ENCODE data around the gene NPAS3.

Gene NPAS3

DNA sequence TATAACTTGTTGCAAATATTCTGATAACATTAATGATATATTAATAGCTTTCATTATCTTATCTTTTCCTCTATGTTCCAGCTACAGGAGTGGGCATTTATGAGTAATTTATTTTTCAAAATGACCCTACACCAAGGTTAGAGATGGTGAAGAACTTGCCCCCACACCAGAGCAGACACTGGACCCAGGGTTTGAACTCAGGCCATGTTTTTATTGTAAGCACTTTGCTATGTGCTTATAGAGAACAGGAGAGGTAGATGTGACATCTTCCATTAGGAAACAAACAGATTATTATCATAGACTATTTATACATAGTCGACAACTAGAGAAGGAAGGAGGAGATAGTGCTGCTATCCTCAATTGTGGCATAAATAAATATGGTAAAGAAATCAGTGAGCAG is 747.0 kb downstream of the NPAS3 start:
- Mint-ChIP-seq H3K4me1 (ENCODE audit: low read depth) (no peaks in the 10 kb centered on the region), H3K27ac (no peak overlapping the region), H3K36me3 (ENCODE audit: low read depth) (no peaks in the 10 kb centered on the region), H3K9me3 (no peaks in the 10 kb centered on the region), H3K27me3 (no peaks in the 10 kb centered on the region), H3K4me3 (no peak overlapping the region)
- DNase-seq = no peak

DNA sequence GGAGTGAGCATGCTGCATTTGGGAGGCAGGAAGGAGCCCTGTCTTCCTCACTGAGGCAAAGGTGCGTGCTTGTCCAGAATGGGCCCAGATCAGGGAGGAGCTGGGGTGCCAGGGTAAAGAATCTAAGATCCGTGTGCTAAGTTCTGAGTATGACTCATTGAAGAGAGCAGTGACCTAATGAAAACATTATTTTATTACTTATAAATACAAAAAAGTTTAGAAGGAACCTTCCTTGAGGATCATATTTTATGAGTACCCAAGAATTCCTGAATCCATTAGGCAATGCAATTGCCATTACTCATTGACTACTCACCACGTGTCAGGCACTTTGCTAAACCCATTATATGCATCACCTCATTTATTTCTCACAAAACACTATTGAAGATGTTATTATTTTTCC is 747.5 kb downstream of the NPAS3 start:
- Mint-ChIP-seq H3K4me1 (ENCODE audit: low read depth) (no peaks in the 10 kb centered on the region), H3K27ac (no peak overlapping the region), H3K27me3 (no peaks in the 10 kb centered on the region), H3K36me3 (ENCODE audit: low read depth) (no peaks in the 10 kb centered on the region), H3K9me3 (no peaks in the 10 kb centered on the region), H3K4me3 (no peak overlapping the region)
- no peak for DNase-seq

DNA sequence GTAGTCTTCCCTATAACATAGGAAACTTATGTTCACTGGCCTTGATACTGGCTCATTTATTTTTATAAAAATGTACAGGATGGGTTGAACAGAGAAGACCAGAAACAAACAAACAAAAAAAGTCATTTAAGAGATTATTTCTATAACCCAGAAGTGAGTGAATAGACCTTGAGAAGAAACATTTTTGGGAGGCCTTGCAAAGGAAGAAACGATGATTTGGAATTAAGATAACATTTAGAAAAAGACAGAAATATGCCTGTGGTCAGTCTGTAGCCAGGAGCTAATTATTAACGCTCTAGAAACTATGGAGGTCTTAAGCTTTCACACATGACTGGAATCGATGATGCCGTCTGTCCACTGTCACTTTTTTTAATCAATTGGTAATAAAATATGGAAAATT is 748.2 kb downstream of the NPAS3 start:
- H3K27me3 Mint-ChIP-seq = no peaks in the 10 kb centered on the region
- H3K36me3 Mint-ChIP-seq (ENCODE audit: low read depth) = no peaks in the 10 kb centered on the region
- no peak for DNase-seq
- H3K9me3 Mint-ChIP-seq = peaks cover 1% of the 10 kb centered on the region
- no peak overlapping the region for H3K4me3 Mint-ChIP-seq
- H3K4me1 Mint-ChIP-seq (ENCODE audit: low read depth) = no peaks in the 10 kb centered on the region
- no peak overlapping the region for H3K27ac Mint-ChIP-seq

DNA sequence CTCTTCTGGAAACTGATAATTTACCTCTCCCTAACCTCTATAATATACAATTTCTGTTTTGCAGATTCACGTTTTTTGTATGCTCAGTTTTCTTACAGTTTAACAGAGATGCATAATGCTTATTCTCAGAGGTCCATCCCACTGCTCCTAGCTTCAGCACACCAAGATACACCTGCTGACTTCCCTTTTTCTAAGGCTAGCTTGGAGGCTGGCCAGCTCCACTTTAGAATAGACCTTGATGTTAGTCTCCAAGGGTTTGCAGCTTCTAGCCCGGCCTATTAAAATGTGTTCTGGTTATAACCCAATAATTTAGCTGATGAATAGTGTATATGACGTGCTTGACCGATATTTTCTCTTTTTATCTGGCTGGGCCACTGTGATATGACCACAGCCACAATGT is 751.0 kb downstream of the NPAS3 start:
- Mint-ChIP-seq H3K4me3 (no peak overlapping the region), H3K4me1 (ENCODE audit: low read depth) (no peaks in the 10 kb centered on the region), H3K36me3 (ENCODE audit: low read depth) (no peaks in the 10 kb centered on the region), H3K27me3 (peaks cover 4% of the 10 kb centered on the region), H3K9me3 (peaks cover 1% of the 10 kb centered on the region), H3K27ac (no peak overlapping the region)
- DNase-seq = no peak

DNA sequence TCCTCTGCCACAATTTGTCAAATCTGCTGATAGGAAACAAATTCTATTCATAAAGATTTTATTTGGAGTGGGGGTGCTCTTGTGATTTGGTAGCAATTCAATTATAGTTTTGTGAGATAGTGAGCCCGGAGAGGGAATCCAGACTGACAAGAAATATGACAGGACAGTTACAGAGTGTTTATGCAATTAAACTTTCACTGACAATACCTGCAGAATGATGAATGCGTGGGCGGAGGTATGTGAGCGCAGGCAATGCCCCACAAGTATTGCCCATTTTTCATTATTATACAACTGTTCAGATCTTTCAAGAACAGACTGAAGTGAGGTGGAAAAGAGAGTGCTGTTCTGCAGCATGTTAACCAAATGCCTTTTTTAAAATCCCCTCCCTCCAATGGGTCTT is 753.2 kb downstream of the NPAS3 start:
- no peaks in the 10 kb centered on the region for H3K36me3 Mint-ChIP-seq (ENCODE audit: low read depth)
- H3K4me1 Mint-ChIP-seq (ENCODE audit: low read depth) = no peaks in the 10 kb centered on the region
- peaks cover 4% of the 10 kb centered on the region for H3K27me3 Mint-ChIP-seq
- no peak overlapping the region for H3K27ac Mint-ChIP-seq
- peaks cover 1% of the 10 kb centered on the region for H3K9me3 Mint-ChIP-seq
- H3K4me3 Mint-ChIP-seq = no peak overlapping the region
- DNase-seq = no peak

DNA sequence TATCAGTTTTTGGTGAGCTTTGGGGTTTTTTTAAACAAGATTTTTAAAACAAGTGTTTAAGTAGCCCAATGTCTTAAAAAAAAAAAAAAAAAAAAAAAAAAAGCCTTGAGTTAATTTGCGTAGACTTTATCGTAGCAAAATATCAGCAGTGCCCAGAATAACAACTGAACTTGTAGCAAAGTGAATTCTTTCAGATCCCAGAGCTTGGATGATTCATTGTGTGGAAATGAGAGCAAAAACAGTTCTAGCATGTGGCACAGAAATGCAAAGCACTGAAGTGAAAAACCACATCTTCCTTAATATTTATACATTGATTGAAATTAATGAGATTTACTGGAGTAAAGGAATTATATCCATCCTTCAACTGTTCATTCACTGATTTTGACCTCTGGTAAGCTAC is 754.1 kb downstream of the NPAS3 start:
- Mint-ChIP-seq H3K4me1 (ENCODE audit: low read depth) (no peaks in the 10 kb centered on the region), H3K27me3 (peaks cover 4% of the 10 kb centered on the region), H3K27ac (no peak overlapping the region), H3K9me3 (peaks cover 1% of the 10 kb centered on the region), H3K36me3 (ENCODE audit: low read depth) (no peaks in the 10 kb centered on the region), H3K4me3 (no peak overlapping the region)
- DNase-seq = no peak

DNA sequence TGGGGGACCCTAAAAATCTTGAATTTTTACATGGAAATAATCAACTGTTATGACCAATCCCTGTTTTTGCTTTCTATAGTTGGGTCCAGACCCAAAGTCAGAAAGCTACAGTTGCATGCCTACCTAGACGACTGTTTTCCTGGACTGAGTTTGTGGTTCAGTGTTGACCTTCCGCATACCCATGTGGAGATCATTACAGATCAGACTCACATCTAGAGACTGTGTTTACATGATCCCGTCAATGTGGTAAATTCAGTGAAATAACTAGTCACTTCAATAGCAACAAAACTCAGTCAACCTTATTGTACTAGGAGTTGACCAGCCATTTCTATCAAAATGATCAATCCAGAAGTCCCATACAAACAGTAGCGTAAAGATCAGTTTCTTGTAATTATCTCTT is 754.6 kb downstream of the NPAS3 start:
- no peak overlapping the region for H3K4me3 Mint-ChIP-seq
- peaks cover 1% of the 10 kb centered on the region for H3K9me3 Mint-ChIP-seq
- peaks cover 4% of the 10 kb centered on the region for H3K27me3 Mint-ChIP-seq
- H3K27ac Mint-ChIP-seq = no peak overlapping the region
- H3K36me3 Mint-ChIP-seq (ENCODE audit: low read depth) = no peaks in the 10 kb centered on the region
- no peaks in the 10 kb centered on the region for H3K4me1 Mint-ChIP-seq (ENCODE audit: low read depth)
- no peak for DNase-seq

DNA sequence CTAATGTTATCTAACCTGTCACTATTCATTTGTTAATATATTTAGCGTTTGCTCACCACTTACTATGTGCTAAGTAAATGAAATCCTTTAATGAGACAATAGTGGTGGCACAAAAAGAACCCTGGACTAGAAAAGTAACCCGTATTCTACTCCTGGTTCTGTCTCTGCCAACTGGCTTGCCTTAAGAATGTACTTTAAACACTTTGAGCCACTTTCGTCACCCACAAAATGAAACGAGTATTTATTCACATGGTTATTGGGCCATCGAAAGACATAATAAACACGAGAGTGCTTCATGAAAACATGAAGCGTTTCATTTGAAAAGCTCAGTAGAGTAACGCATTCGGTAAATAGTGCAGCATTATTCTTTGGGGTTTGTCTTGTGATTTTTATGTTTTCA is 757.5 kb downstream of the NPAS3 start:
- DNase-seq = no peak
- Mint-ChIP-seq H3K36me3 (ENCODE audit: low read depth) (no peaks in the 10 kb centered on the region), H3K4me1 (ENCODE audit: low read depth) (no peaks in the 10 kb centered on the region), H3K27me3 (peaks cover 8% of the 10 kb centered on the region), H3K9me3 (peaks cover 1% of the 10 kb centered on the region), H3K4me3 (no peak overlapping the region), H3K27ac (no peak overlapping the region)

DNA sequence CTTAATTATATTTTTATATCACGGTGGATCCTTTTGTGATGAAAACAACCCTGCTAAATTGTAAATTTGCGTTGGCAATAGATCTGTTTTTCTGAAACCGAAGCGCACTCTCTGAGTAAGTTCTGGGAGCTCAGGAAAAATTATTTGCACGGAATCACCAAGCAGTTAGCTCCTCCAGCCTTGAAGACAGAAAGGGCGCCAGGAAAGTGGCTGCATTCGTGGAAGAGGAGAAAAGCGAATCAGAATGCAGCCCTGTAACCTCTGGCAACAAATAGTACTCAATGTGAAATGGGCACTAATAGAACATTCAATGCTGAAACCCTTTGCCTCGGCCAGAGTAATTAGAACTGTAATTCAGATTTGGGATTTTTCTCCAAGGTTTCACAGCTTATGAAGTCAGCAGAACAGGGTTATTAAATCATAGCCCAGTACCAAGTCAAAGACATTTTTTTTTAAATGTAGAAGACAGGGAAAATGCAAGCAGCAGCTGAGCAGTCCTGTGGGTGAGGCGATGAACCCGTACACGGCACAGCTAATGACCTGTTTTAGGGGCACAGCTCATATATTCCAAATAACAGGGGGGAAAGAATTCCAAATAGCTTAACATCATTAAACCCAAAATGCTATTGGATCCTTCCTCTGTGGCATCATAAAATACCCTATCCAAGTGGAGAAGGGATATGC is 760.8 kb downstream of the NPAS3 start:
- Mint-ChIP-seq H3K4me1 (ENCODE audit: low read depth) (no peaks in the 10 kb centered on the region), H3K9me3 (no peaks in the 10 kb centered on the region), H3K4me3 (no peak overlapping the region), H3K36me3 (ENCODE audit: low read depth) (no peaks in the 10 kb centered on the region), H3K27ac (no peak overlapping the region), H3K27me3 (peaks cover 9% of the 10 kb centered on the region)
- DNase-seq = no peak

DNA sequence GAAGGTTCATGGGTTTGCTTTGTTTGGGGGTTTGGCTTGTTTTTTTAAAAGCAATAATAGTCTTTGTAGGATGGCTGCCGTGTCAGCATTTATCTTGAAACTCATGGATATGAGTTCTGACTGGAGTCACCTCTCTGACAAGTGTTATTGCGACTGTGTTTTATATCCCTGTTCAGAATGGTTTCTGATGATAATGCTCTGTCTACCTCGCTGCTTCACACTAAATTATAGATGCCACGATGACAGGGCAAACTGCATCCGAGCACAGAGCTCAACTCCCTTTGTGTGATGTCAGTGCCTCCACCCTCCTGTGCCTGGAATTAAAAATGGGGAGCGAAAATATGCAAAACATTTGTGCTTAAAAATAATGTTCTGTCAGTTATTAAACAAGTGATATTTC is 761.4 kb downstream of the NPAS3 start:
- no peaks in the 10 kb centered on the region for H3K36me3 Mint-ChIP-seq (ENCODE audit: low read depth)
- DNase-seq = no peak
- H3K4me3 Mint-ChIP-seq = no peak overlapping the region
- H3K4me1 Mint-ChIP-seq (ENCODE audit: low read depth) = no peaks in the 10 kb centered on the region
- peaks cover 10% of the 10 kb centered on the region for H3K27me3 Mint-ChIP-seq
- no peak overlapping the region for H3K27ac Mint-ChIP-seq
- no peaks in the 10 kb centered on the region for H3K9me3 Mint-ChIP-seq

DNA sequence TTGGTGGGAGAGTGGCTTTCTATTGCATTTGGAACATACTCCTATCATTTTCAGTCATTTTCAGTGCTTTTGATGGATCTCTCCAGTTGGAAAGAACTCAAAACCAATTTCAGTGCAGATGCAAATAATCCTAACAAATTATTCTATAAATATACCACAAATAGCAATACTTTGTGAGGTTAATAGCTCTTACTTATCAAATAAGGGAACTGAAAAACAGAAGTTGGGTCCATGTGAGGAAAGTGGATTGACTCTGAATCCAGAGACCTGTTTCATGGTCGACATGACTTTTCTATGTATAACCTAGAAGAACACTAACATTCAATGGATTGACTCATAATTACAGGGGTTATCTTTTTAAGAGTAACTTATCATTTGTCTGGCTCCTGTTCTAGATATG is 763.6 kb downstream of the NPAS3 start:
- Mint-ChIP-seq H3K9me3 (no peaks in the 10 kb centered on the region), H3K27ac (no peak overlapping the region), H3K27me3 (peaks cover 17% of the 10 kb centered on the region), H3K36me3 (ENCODE audit: low read depth) (no peaks in the 10 kb centered on the region), H3K4me1 (ENCODE audit: low read depth) (no peaks in the 10 kb centered on the region), H3K4me3 (no peak overlapping the region)
- no peak for DNase-seq

DNA sequence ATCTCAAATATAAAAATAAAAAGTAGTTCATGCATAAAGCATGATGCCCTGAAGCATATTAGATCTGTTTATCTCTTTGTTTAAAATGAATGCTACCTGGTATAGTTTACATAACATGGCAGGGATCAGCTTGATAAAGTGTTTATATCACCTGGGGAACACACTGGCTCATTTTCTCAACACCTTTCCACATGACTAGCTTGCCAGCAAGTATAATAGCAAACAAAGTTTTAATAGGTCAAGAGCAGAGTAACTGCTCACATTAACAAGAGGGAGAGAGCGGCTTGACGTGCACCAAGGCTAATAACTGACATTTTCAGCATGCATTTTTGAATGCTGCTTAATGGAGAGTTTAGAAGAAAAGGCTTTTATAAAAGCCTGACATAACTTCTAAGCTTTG is 765.8 kb downstream of the NPAS3 start:
- H3K27me3 Mint-ChIP-seq = peaks cover 17% of the 10 kb centered on the region
- H3K4me1 Mint-ChIP-seq (ENCODE audit: low read depth) = no peaks in the 10 kb centered on the region
- no peak overlapping the region for H3K4me3 Mint-ChIP-seq
- no peaks in the 10 kb centered on the region for H3K9me3 Mint-ChIP-seq
- no peaks in the 10 kb centered on the region for H3K36me3 Mint-ChIP-seq (ENCODE audit: low read depth)
- no peak overlapping the region for H3K27ac Mint-ChIP-seq
- no peak for DNase-seq

DNA sequence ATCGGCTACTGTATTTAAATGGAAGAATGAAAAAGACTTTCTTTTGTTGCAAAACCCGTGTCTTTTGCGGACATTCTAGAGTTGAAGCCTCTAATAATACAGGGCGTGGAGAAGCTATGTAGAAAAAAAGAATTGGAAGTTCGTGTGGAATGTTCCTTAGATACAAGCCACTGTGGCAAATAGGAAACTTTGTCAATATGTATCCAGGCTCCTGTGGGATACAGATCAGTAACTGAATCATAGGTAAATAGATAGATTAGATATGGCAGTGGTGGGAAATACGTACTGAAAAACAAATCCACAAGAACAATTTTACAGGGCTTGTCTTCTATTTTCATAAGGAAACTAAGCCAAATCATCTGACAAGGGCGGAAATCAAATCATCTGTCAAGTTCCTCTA is 766.8 kb downstream of the NPAS3 start:
- Mint-ChIP-seq H3K27ac (no peak overlapping the region), H3K27me3 (peaks cover 13% of the 10 kb centered on the region), H3K4me1 (ENCODE audit: low read depth) (no peaks in the 10 kb centered on the region), H3K9me3 (no peaks in the 10 kb centered on the region), H3K4me3 (no peak overlapping the region), H3K36me3 (ENCODE audit: low read depth) (no peaks in the 10 kb centered on the region)
- no peak for DNase-seq

DNA sequence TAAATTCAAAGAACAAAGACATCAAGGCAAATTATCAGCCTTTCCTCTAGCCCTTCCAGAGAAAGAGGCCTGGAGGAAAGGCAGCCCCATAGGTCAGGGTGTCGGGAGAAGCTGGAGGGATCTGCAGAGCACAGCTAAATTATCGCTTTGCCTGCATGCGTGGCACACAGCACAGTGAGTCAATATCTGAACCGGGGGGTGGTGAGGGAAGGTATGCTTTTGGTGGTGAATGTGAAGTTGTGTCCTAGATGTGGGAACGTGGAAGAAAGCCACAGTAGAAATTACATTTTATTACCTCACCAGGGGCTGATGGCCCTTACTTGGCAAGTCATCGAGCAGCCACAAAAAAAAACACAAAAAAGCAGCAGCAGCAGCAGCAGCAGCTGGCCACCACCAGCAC is 769.0 kb downstream of the NPAS3 start:
- Mint-ChIP-seq H3K36me3 (ENCODE audit: low read depth) (no peaks in the 10 kb centered on the region), H3K9me3 (no peaks in the 10 kb centered on the region), H3K27me3 (peaks cover 8% of the 10 kb centered on the region), H3K4me1 (ENCODE audit: low read depth) (no peaks in the 10 kb centered on the region), H3K4me3 (no peak overlapping the region), H3K27ac (no peak overlapping the region)
- DNase-seq = no peak

DNA sequence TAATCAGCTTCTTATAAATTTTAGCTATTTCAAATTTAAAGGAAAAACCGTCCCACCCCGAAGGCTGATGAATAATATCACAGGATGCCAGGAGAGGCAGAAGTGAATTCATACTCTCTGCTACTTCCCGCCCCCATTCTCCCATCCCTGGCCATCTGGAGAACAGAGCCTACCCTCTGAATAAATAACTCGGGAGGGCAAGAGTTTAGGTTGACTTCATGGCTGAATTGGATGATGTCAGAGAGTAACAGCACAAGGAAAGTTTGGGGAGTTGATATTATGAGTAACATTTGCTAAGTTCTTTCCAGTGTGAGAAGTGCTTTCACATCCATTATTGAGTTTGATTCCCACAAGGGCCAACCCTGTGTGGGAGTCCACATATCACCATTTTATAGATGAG is 770.6 kb downstream of the NPAS3 start:
- no peak overlapping the region for H3K4me3 Mint-ChIP-seq
- H3K4me1 Mint-ChIP-seq (ENCODE audit: low read depth) = no peaks in the 10 kb centered on the region
- no peaks in the 10 kb centered on the region for H3K36me3 Mint-ChIP-seq (ENCODE audit: low read depth)
- no peak overlapping the region for H3K27ac Mint-ChIP-seq
- DNase-seq = no peak
- H3K9me3 Mint-ChIP-seq = no peaks in the 10 kb centered on the region
- H3K27me3 Mint-ChIP-seq = peaks cover 8% of the 10 kb centered on the region

DNA sequence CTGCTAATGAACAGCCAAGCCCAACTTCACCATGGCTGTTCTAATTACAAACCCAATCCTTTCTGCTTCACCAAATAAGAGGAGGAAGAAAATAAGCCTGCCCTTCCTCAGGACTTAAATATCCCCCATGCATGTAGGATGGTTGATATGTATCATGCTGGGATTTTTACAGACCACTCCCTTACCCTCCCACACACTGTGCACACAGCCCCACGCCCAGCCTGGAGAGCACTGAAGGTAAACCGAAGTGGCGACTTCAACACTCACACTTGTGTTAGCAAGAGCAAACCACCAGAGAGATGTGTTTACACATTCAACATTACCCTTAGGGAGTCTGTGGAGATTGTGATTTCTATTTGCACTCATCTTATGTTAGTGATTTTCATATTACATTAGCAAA is 771.0 kb downstream of the NPAS3 start:
- no peaks in the 10 kb centered on the region for H3K4me1 Mint-ChIP-seq (ENCODE audit: low read depth)
- peaks cover 8% of the 10 kb centered on the region for H3K27me3 Mint-ChIP-seq
- no peak overlapping the region for H3K27ac Mint-ChIP-seq
- no peaks in the 10 kb centered on the region for H3K9me3 Mint-ChIP-seq
- H3K36me3 Mint-ChIP-seq (ENCODE audit: low read depth) = no peaks in the 10 kb centered on the region
- H3K4me3 Mint-ChIP-seq = no peak overlapping the region
- DNase-seq = no peak
